Suprapubic skin (tissue), 4 donors: ENCODE results near the gene ATRN. TPM values are rescaled to one million over a fixed set of nuclear protein-coding genes. Genes with fewer than 3 reads are reported as not detected.

Experiments used
- DNase-seq, 2 donors: peaks; one replicate each; pipeline ENCODE4 v3.0.0-alpha.2; 2019; ENCODE audit warnings: low spot score in 2 of 2
- H3K27ac ChIP-seq: fragments of 200-600 bp; sonication (generic); one replicate; pipeline ENCODE4 v1.5.1; 2019
- H3K27me3 ChIP-seq: fragments of 200-600 bp; sonication (generic); one replicate; pipeline ENCODE4 v1.5.1; 2019
- H3K36me3 ChIP-seq: fragments of 200-600 bp; sonication (generic); one replicate; pipeline ENCODE4 v1.5.1; 2019
- H3K4me1 ChIP-seq: fragments of 200-600 bp; sonication (generic); one replicate; pipeline ENCODE4 v1.5.1; 2019
- H3K4me3 ChIP-seq: fragments of 200-600 bp; sonication (generic); one replicate; pipeline ENCODE4 v1.5.1; 2019; ENCODE audit warnings: mild to moderate bottlenecking
- H3K9me3 ChIP-seq: fragments of 200-600 bp; sonication (generic); one replicate; pipeline ENCODE4 v1.5.1; 2019
- CTCF ChIP-seq, 2 donors: fragments of 200-600 bp in 1 of 2; fragments of 450-650 bp in 1 of 2; sonication (generic) in 1 of 2; IDR thresholded peaks; one replicate each; pipeline ENCODE4 v1.5.1; 2016 to 2019; ENCODE audit warnings: antibody characterized with exemption in 2 of 2, mild to moderate bottlenecking in 1 of 2, moderate library complexity in 1 of 2
- EP300 ChIP-seq: sonication (generic); formaldehyde crosslinking; IDR thresholded peaks from one replicate; pipeline ENCODE4 v1.6.1; 2017; ENCODE audit warnings: antibody characterized with exemption
- POLR2A ChIP-seq, 2 donors: fragments of 450-650 bp; IDR thresholded peaks; one replicate each; pipeline ENCODE4 v1.6.1; 2017; ENCODE audit warnings: antibody characterized with exemption in 2 of 2, mild to moderate bottlenecking in 2 of 2, moderate library complexity in 2 of 2
- POLR2AphosphoS5 ChIP-seq, 3 donors: sonication (generic); formaldehyde crosslinking; IDR thresholded peaks; one replicate each; pipeline ENCODE4 v1.6.1; 2017; ENCODE audit warnings: antibody characterized with exemption in 3 of 3
- WGBS: methylation state at CpG from one replicate; pipeline ENCODE4 v1.1.5; 2018; 5-methylcytosine and 5-hydroxymethylcytosine counted together
- total RNA-seq, 4 donors: library from RNA; depleted of rRNA; stranded (reverse); fragments of >200 nt; gene quantifications; one replicate each; pipeline ENCODE4 v1.1.0, GENCODE V29; 2016

The ATRN gene
- total RNA-seq, 4 donors from 2014 or later: 23.3 to 39.1 (median 28.3) TPM

GRCh38 chr20:3681352-3681930 is 210.6 kb downstream of the ATRN start:
- H3K4me1 ChIP-seq: peaks cover 40% of the 10 kb centered on the region
- TF ChIP-seq CTCF (IDR thresholded peaks at IDR 0.05) (no peak), EP300 (no peak), POLR2A (IDR thresholded peaks at IDR 0.05) (no peak), POLR2AphosphoS5 (IDR thresholded peaks at IDR 0.05) (no peak)
- no peaks in the 10 kb centered on the region for H3K36me3 ChIP-seq
- DNase-seq: no peak
- peak overlapping the region; percentile 54 for H3K4me3 ChIP-seq
- peak overlapping the region; percentile 85 for H3K27ac ChIP-seq
- H3K27me3 ChIP-seq: peaks cover 27% of the 10 kb centered on the region
- no peaks in the 10 kb centered on the region for H3K9me3 ChIP-seq
- WGBS: 27% methylated on average over 12 of the region's 32 CpGs

GRCh38 chr20:3681931-3682781 is 211.3 kb downstream of the ATRN start, which contains the start of gene ADAM33:
TSS of gene ADAM33 (minus strand) at chr20:3682010. CDS start at chr20:3682004, 6 bp downstream.
- H3K4me3 ChIP-seq: peak within 1 kb of the TSS; percentile 54
- no peaks in the 10 kb centered on the region for H3K36me3 ChIP-seq
- H3K9me3 ChIP-seq: no peaks in the 10 kb centered on the region
- WGBS: 44% methylated on average over 7 of the region's 65 CpGs
- TF ChIP-seq POLR2AphosphoS5 (IDR thresholded peaks at IDR 0.05): no peak
- no peak for TF ChIP-seq EP300
- no peak for TF ChIP-seq CTCF (IDR thresholded peaks at IDR 0.05)
- no peak for TF ChIP-seq POLR2A (IDR thresholded peaks at IDR 0.05)
- peaks cover 40% of the 10 kb centered on the region for H3K4me1 ChIP-seq
- H3K27ac ChIP-seq: peak within 1 kb of the TSS; percentile 85
- peaks cover 27% of the 10 kb centered on the region for H3K27me3 ChIP-seq
- no peak for DNase-seq

- H3K4me3 ChIP-seq: no peak overlapping the region
- H3K27me3 ChIP-seq: peaks cover 23% of the 10 kb centered on the region
- peaks cover 27% of the 10 kb centered on the region for H3K4me1 ChIP-seq
- 79% methylated on average over 7 of the region's 7 CpGs for WGBS
- no peaks in the 10 kb centered on the region for H3K36me3 ChIP-seq
- TF ChIP-seq POLR2A (IDR thresholded peaks at IDR 0.05): no peak
- no peak for TF ChIP-seq EP300
- no peak for TF ChIP-seq CTCF (IDR thresholded peaks at IDR 0.05)
- TF ChIP-seq POLR2AphosphoS5 (IDR thresholded peaks at IDR 0.05): no peak
- DNase-seq: no peak
- no peaks in the 10 kb centered on the region for H3K9me3 ChIP-seq
- no peak overlapping the region for H3K27ac ChIP-seq
Measured at GRCh38 chr20:3685341-3685740, 214.5 kb downstream of the ATRN start.

GRCh38 chr20:3686421-3686820 is 215.6 kb downstream of the ATRN start:
- Histone ChIP-seq H3K9me3 (no peaks in the 10 kb centered on the region), H3K4me3 (no peak overlapping the region), H3K4me1 (peaks cover 24% of the 10 kb centered on the region), H3K27ac (peak overlapping the region; percentile 37), H3K27me3 (peaks cover 12% of the 10 kb centered on the region), H3K36me3 (no peaks in the 10 kb centered on the region)
- TF ChIP-seq POLR2A (IDR thresholded peaks at IDR 0.05): no peak
- TF ChIP-seq POLR2AphosphoS5 (IDR thresholded peaks at IDR 0.05): no peak
- no peak for TF ChIP-seq EP300
- no peak for TF ChIP-seq CTCF (IDR thresholded peaks at IDR 0.05)
- WGBS: 58% methylated on average over 7 of the region's 7 CpGs
- no peak for DNase-seq

GRCh38 chr20:3686867-3687321 is 216.1 kb downstream of the ATRN start:
- DNase-seq: peak in 1 of 2 donors; percentile 92
- H3K27me3 ChIP-seq: peaks cover 7% of the 10 kb centered on the region
- peak overlapping the region; percentile 76 for H3K27ac ChIP-seq
- H3K4me3 ChIP-seq: no peak overlapping the region
- peak in 2 of 3 donors; percentile 61 to 91 for TF ChIP-seq POLR2AphosphoS5 (IDR thresholded peaks at IDR 0.05)
- TF ChIP-seq CTCF (IDR thresholded peaks at IDR 0.05): no peak
- no peak for TF ChIP-seq EP300
- no peaks in the 10 kb centered on the region for H3K9me3 ChIP-seq
- H3K4me1 ChIP-seq: peaks cover 19% of the 10 kb centered on the region
- WGBS: 32% methylated on average over 6 of the region's 9 CpGs
- no peaks in the 10 kb centered on the region for H3K36me3 ChIP-seq
